ENCODE measurements around the gene MCM5. TPM values are rescaled to one million over a fixed set of nuclear protein-coding genes. Genes with fewer than 3 reads are reported as not detected.

Gene MCM5
- total and polyA plus RNA-seq, 2 donors from 2014 or later = 10.2 to 26.4 TPM

DNA sequence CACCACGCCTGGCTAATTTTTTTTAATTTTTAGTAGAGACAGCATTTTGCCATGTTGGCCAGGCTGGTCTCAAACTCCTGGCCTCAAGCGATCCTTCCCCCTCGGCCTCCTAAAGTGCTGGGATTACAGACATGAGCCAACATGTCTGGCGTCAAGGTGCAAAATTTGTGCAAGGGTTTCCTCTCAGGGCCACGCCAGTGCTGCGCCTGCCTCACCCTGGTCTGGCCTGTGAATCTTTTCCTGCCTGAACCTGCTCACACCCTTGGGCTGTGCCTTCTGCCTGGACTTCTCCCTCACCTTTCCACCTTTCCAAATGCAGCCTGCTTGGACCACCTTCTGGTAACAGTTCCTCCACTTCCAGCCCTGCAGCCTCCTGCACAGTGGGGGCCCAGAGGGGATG lies 43.4 kb downstream of the MCM5 start:
- FAIRE-seq = no peak
- Histone ChIP-seq H3K9ac (ENCODE audit: low read length in 3 of 3) (no peak overlapping the region), H3K4me3 (ENCODE audit: low read length in 3 of 3) (no peak overlapping the region), H3K27me3 (ENCODE audit: control insufficient read depth, insufficient read depth, low read length) (no peaks in the 10 kb centered on the region), H3K4me1 (ENCODE audit: control insufficient read depth in 2 of 3, insufficient read depth in 2 of 3, low read depth in 1 of 3, low read length in 3 of 3) (no peaks in the 10 kb centered on the region), H3K36me3 (ENCODE audit: control insufficient read depth in 2 of 3, insufficient read depth in 3 of 3, low read length in 3 of 3) (no peaks in the 10 kb centered on the region), H3K27ac (ENCODE audit: low read depth in 2 of 2, low read length in 2 of 2) (no peak overlapping the region), H3K9me3 (ENCODE audit: control insufficient read depth in 2 of 3, insufficient read depth in 1 of 3, low read length in 3 of 3) (no peaks in the 10 kb centered on the region)
- no peak for DNase-seq
- TF ChIP-seq, protein P1, sequence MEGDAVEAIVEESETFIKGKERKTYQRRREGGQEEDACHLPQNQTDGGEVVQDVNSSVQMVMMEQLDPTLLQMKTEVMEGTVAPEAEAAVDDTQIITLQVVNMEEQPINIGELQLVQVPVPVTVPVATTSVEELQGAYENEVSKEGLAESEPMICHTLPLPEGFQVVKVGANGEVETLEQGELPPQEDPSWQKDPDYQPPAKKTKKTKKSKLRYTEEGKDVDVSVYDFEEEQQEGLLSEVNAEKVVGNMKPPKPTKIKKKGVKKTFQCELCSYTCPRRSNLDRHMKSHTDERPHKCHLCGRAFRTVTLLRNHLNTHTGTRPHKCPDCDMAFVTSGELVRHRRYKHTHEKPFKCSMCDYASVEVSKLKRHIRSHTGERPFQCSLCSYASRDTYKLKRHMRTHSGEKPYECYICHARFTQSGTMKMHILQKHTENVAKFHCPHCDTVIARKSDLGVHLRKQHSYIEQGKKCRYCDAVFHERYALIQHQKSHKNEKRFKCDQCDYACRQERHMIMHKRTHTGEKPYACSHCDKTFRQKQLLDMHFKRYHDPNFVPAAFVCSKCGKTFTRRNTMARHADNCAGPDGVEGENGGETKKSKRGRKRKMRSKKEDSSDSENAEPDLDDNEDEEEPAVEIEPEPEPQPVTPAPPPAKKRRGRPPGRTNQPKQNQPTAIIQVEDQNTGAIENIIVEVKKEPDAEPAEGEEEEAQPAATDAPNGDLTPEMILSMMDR (IDR thresholded peaks at IDR 0.05; ENCODE audit: borderline replicate concordance, extremely low read depth, insufficient read depth) = no peak
- intact Hi-C loops (cut with DNase I) = no loop called here

DNA sequence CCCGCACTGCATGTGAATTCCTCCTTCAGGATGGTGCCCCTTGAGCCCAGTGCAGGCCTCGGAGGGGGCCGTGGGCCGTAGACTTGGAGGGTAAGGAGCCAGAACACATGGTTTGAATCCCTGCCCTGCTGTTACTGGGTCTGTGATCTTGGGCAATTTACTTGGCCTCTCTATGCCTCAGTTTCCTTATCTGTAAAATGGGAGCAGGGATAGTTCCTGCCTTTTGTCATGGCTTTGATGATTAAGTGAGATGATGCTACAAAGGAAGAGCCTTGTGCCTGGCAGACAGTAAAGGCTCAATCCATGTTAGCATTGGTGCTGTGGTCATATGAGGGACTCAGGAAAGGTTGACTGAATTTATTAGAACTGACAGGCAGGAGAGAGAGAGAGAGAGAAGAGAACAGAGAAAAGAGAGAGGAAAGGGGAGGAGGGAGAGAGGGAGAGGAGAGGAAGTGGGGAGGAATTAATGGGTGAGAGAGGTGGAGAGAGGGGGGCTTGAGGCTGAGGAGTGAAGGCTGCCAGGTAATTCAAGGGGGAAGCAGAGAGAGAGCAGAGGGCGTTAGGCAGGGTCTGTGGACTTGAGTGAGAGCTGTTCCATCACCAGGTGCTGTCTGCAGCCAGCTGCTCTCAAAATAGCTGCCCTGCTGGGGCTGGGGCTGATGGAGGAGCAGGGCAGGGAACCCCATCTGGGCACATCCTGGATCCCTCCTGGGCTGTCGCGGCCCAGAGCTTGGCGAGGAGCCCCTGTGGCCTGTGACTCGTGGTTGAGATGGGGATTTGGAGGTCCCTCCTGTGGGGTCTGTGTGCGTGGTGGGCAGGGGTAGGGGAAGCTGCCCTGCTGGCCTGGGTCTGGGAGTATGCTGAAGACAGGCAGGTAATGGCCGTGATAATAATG lies 44.1 kb downstream of the MCM5 start:
- Histone ChIP-seq H3K36me3 (ENCODE audit: control insufficient read depth in 2 of 3, insufficient read depth in 3 of 3, low read length in 3 of 3) (no peaks in the 10 kb centered on the region), H3K27ac (ENCODE audit: low read depth in 2 of 2, low read length in 2 of 2) (no peak overlapping the region), H3K27me3 (ENCODE audit: control insufficient read depth, insufficient read depth, low read length) (no peaks in the 10 kb centered on the region), H3K9me3 (ENCODE audit: control insufficient read depth in 2 of 3, insufficient read depth in 1 of 3, low read length in 3 of 3) (no peaks in the 10 kb centered on the region), H3K4me1 (ENCODE audit: control insufficient read depth in 2 of 3, insufficient read depth in 2 of 3, low read depth in 1 of 3, low read length in 3 of 3) (no peaks in the 10 kb centered on the region), H3K4me3 (ENCODE audit: low read length in 3 of 3) (no peak overlapping the region), H3K9ac (ENCODE audit: low read length in 3 of 3) (no peak overlapping the region)
- TF ChIP-seq, protein P1 (IDR thresholded peaks at IDR 0.05; ENCODE audit: borderline replicate concordance, extremely low read depth, insufficient read depth) = no peak
- intact Hi-C loops (cut with DNase I) = no loop called here
- FAIRE-seq (no peak), DNase-seq (no peak)

DNA sequence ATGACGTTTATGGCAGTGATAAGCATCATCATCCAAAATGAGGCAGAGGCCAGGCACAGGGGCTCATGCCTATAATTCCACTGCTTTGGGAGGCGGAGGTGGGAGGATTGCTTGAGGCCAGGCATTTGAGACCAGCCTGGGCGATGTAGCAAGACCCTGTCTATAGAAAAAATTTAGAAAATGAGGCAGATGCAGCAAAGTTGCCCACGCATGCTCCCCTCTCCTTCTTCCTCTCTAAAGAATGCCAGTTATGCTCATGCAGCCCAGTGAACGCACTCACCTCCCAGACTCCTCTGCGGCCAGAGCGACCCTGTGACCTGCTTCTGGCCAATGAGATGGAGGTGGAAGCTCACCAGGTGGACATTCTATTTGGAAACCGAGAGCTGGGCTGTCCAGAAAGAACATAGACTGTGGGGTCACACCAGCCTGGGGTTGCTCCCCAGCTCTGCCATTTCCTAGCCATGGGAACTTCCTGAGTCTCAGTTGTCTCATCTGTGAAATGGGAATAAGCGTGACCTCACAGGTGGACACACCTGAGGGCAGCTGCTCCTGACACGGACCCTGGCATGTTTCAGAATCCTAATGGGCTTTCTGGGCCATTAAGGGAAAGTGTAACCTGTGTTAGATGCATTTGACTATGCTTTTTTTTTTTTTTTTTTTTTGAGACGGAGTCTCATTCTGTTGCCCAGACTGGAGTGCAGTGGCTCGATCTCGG lies 44.9 kb downstream of the MCM5 start:
- intact Hi-C loops (cut with DNase I) = no loop called here
- Histone ChIP-seq H3K36me3 (ENCODE audit: control insufficient read depth in 2 of 3, insufficient read depth in 3 of 3, low read length in 3 of 3) (no peaks in the 10 kb centered on the region), H3K9me3 (ENCODE audit: control insufficient read depth in 2 of 3, insufficient read depth in 1 of 3, low read length in 3 of 3) (no peaks in the 10 kb centered on the region), H3K9ac (ENCODE audit: low read length in 3 of 3) (no peak overlapping the region), H3K27ac (ENCODE audit: low read depth in 2 of 2, low read length in 2 of 2) (no peak overlapping the region), H3K4me3 (ENCODE audit: low read length in 3 of 3) (no peak overlapping the region), H3K27me3 (ENCODE audit: control insufficient read depth, insufficient read depth, low read length) (no peaks in the 10 kb centered on the region), H3K4me1 (ENCODE audit: control insufficient read depth in 2 of 3, insufficient read depth in 2 of 3, low read depth in 1 of 3, low read length in 3 of 3) (no peaks in the 10 kb centered on the region)
- DNase-seq (no peak), FAIRE-seq (no peak)
- TF ChIP-seq, protein P1 (IDR thresholded peaks at IDR 0.05; ENCODE audit: borderline replicate concordance, extremely low read depth, insufficient read depth) = no peak

Measured in kidney (tissue), 14 donors.